ENCODE results near the gene GHDC.
"Not testable (repeated sequence)": the region's sequence is repeated elsewhere in the genome, so short reads cannot be mapped to it uniquely, and the experiment has no call there.

The GHDC gene

GRCh38 chr17:42233156-42233555 is 38.9 kb upstream of the GHDC start:
- TF ChIP-seq CTCF (IDR thresholded peaks at IDR 0.05; ENCODE audit: borderline replicate concordance, insufficient read depth, low read depth, low read length): no peak
- no peak overlapping the region for H3K4me3 ChIP-seq (ENCODE audit: low read depth, low read length)

- TF ChIP-seq CTCF (IDR thresholded peaks at IDR 0.05; ENCODE audit: borderline replicate concordance, insufficient read depth, low read depth, low read length): no peak
Measured at GRCh38 chr17:42230225-42230624, 35.9 kb upstream of the GHDC start.

GRCh38 chr17:42227849-42228700 is 33.8 kb upstream of the GHDC start:
- TF ChIP-seq CTCF (IDR thresholded peaks at IDR 0.05; ENCODE audit: borderline replicate concordance, insufficient read depth, low read depth, low read length): no peak
- no peak overlapping the region for H3K4me3 ChIP-seq (ENCODE audit: low read depth, low read length)

More at GRCh38 chr17:42230225-42230624, 35.9 kb upstream of the GHDC start:
- H3K4me3 ChIP-seq (ENCODE audit: low read depth, low read length): no peak overlapping the region

GRCh38 chr17:42225646-42226045 is 31.4 kb upstream of the GHDC start:
- TF ChIP-seq CTCF (IDR thresholded peaks at IDR 0.05; ENCODE audit: borderline replicate concordance, insufficient read depth, low read depth, low read length): no peak
- H3K4me3 ChIP-seq (ENCODE audit: low read depth, low read length): no peak overlapping the region

GRCh38 chr17:42224651-42225050 is 30.4 kb upstream of the GHDC start:
- H3K4me3 ChIP-seq (ENCODE audit: low read depth, low read length): no peak overlapping the region
- TF ChIP-seq CTCF (IDR thresholded peaks at IDR 0.05; ENCODE audit: borderline replicate concordance, insufficient read depth, low read depth, low read length): no peak

GRCh38 chr17:42221886-42222745 is 27.8 kb upstream of the GHDC start:
- peak; percentile 74 for TF ChIP-seq CTCF (IDR thresholded peaks at IDR 0.05; ENCODE audit: borderline replicate concordance, insufficient read depth, low read depth, low read length)
- no peak overlapping the region for H3K4me3 ChIP-seq (ENCODE audit: low read depth, low read length)

- H3K4me3 ChIP-seq (ENCODE audit: low read depth, low read length): not testable (repeated sequence)
Measured at GRCh38 chr17:42219280-42219679, 25.0 kb upstream of the GHDC start.

Data from GM12875 (cell line).